Duodenal mucosa (tissue), 2 donors: ENCODE results near the gene WNT7B.

Source experiments
- H3K27ac ChIP-seq: one replicate; pipeline ENCODE4 v1.7.0; 2013; ENCODE audit warnings: low read depth, low read length
- H3K27me3 ChIP-seq, 2 donors: one replicate each; pipeline ENCODE4 v1.7.0; 2013; ENCODE audit warnings: low read length in 2 of 2, control low read depth in 1 of 2; ENCODE audit not compliant: insufficient read depth in 2 of 2, control insufficient read depth in 1 of 2
- H3K36me3 ChIP-seq, 2 donors: one replicate each; pipeline ENCODE4 v1.7.0; 2013; ENCODE audit warnings: low read length in 2 of 2, control low read depth in 1 of 2; ENCODE audit not compliant: insufficient read depth in 2 of 2, control insufficient read depth in 1 of 2
- H3K4me1 ChIP-seq, 2 donors: one replicate each; pipeline ENCODE4 v1.7.0; 2013; ENCODE audit warnings: low read length in 2 of 2, control low read depth in 1 of 2; ENCODE audit not compliant: insufficient read depth in 2 of 2, control insufficient read depth in 1 of 2
- H3K4me3 ChIP-seq, 2 donors: one replicate each; pipeline ENCODE4 v1.7.0; 2013; ENCODE audit warnings: low read length in 2 of 2, low read depth in 1 of 2
- H3K9ac ChIP-seq, 2 donors: one replicate each; pipeline ENCODE4 v1.7.0; 2013; ENCODE audit warnings: low read length in 2 of 2, low read depth in 1 of 2
- H3K9me3 ChIP-seq, 2 donors: one replicate each; pipeline ENCODE4 v1.7.0; 2013; ENCODE audit warnings: low read length in 2 of 2, control low read depth in 1 of 2; ENCODE audit not compliant: control insufficient read depth in 1 of 2

Gene WNT7B

DNA sequence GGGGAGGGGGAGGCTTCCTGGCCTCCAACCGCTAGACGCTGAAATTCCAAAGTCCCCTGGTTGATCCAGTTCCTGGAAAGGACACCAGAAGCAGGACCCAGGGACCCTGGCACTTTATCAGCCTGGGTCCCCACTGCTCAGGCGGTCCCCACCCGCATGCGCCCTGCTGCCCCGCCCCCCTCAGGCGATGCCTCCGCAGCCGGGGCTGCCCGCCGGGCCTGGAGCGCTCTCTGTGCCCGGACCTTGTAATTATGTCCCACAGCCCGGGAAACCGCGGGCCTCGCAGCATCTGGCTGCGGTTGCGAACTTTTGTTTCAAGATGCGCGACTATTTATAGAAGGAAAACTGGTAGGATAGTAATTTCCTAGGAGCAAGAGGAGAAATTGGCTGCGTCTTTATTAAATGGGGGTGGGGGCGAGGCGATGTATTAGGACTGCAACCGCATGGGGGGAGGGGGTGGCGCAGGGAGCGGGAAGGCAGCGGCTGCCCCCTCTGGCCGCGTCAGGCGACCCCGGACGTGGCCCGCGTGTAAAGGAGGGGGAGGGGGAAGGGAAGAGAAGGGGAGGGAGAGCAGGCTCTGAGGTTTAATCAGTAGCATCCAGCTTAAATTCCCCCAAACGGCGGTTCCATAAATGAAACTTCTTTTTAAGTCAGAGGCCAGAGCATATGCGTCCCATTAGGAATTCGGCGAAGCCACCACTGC, 6.1 kb downstream of the WNT7B start:
- Histone ChIP-seq H3K27ac (no peak overlapping the region), H3K36me3 (no peaks in the 10 kb centered on the region), H3K27me3 (peaks cover 73 to 76% of the 10 kb centered on the region in 2 donors), H3K9me3 (no peaks in the 10 kb centered on the region), H3K9ac (no peak overlapping the region), H3K4me3 (no peak overlapping the region), H3K4me1 (no peaks in the 10 kb centered on the region)

DNA sequence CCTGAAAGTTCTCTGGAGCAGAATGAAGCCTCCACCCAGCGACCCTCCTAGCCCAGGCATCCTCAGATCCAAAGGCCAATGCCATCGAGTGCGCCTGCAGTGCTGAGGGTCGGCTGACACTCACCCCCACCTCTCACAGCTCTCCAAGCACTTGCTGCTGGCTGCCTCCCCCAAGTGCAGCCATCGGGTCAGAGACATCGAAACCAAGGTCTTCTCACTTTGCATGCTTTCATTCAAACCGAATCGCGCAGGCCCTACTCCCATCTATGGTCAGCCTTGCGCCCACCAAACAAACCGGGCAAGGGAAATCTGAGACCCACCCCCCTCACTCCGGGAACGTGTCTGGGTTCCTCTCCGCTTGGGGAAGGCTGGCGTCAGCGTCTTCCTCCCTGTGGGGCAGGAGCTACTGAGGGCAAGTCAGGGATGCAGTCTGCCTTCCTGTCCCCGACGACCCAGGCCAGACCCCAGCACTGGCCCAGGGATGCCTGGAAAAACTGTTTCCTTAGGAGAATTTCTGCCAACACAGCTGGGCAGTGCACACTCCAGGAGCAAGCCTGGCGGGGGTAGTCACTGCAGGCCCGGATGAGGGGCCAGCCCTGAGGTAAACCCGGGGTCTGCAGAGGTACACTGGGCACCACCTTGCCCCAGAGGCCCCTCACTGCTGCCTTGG, 7.0 kb downstream of the WNT7B start:
- no peak overlapping the region for H3K9ac ChIP-seq
- H3K4me3 ChIP-seq: no peak overlapping the region
- H3K9me3 ChIP-seq: no peaks in the 10 kb centered on the region
- H3K36me3 ChIP-seq: no peaks in the 10 kb centered on the region
- H3K4me1 ChIP-seq: no peaks in the 10 kb centered on the region
- H3K27me3 ChIP-seq: peaks cover 66 to 74% of the 10 kb centered on the region in 2 donors
- no peak overlapping the region for H3K27ac ChIP-seq

DNA sequence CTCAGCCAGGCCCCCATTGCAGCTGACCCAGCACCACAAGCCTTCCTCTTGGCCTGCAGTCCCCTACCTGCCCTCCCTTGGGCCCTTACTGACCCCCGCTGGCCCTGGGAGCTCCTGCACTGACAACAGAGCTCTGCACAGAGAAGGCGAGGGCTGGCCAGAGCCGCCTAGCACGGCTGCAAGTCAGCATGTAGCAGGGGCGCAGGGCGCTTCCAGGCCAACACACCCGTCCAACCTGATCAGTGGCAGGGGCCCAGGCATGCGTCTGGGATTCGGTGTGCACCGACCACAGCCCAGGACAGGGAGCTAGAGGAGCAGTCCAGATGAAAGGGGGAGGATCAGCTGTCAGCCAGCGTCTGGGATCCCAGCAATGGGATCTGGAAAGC, 7.6 kb downstream of the WNT7B start:
- Histone ChIP-seq H3K36me3 (no peaks in the 10 kb centered on the region), H3K4me3 (no peak overlapping the region), H3K27ac (no peak overlapping the region), H3K27me3 (peaks cover 60 to 72% of the 10 kb centered on the region in 2 donors), H3K9me3 (no peaks in the 10 kb centered on the region), H3K9ac (no peak overlapping the region), H3K4me1 (no peaks in the 10 kb centered on the region)

DNA sequence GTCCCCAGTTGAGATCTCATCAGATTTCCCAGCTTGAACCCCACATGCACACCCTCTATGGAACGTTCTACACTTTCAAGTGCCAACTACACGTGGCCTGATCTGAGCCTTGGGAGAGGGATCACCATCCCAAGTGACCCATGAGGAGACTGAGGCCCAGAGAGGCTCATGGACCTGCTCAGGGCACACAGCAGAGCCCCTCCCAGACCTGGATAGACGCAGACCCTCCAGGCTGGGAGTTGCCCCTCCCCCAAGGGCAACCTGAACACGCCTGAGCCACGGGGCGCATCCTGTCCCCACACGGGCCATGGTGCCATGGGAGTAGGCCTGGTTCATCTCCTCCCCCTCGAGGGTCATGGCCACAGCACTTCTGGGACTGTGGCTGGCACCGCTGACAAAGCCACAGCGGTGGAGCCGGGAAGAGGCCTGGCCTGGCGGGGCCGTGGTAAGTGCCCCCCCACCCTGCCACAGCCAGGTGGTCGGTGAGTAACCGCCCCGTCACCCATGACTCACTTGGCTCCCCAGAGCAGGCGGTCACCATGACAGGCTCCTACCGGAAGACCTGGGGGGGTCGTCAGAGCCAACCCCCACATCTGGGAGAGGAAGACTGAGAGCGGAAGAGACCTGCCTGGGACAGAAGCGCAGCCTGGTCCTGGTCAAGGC, 8.1 kb downstream of the WNT7B start:
- Histone ChIP-seq H3K4me1 (no peaks in the 10 kb centered on the region), H3K9ac (no peak overlapping the region), H3K4me3 (no peak overlapping the region), H3K27ac (no peak overlapping the region), H3K9me3 (no peaks in the 10 kb centered on the region), H3K27me3 (peaks cover 55 to 66% of the 10 kb centered on the region in 2 donors), H3K36me3 (no peaks in the 10 kb centered on the region)

DNA sequence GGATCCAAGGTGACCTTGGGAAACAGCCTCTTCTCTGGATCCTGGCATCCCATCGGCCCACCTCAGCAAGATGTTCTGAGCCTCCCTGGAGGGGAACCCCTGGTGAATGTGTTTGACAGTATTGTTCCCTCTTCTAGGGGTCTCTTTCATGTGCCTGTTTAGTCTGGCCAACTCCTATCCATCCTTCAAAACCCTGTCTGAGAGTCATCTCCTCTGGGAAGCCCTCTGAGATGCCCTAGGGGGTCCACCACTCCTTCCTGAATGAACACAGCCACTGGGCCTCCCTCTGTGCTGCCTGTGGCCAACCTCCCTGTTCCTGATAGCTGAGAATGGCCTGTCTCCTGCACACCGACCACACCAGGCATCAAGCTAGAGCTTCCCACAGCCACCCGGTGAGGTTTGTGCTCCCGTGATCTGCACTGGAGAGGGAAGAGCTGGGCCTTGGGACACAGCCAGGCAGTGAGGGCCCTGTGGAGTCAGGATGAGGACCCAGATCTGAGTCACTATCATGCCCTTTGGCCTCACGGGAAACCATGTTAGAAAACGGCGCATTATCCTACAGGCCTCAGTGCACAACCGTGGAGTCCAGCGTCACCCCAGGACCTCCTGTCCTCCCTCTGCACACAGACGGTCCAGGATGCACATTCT, 8.8 kb downstream of the WNT7B start:
- H3K4me1 ChIP-seq: no peaks in the 10 kb centered on the region
- no peak overlapping the region for H3K9ac ChIP-seq
- H3K27me3 ChIP-seq: peaks cover 48 to 59% of the 10 kb centered on the region in 2 donors
- no peak overlapping the region for H3K4me3 ChIP-seq
- H3K9me3 ChIP-seq: no peaks in the 10 kb centered on the region
- no peak overlapping the region for H3K27ac ChIP-seq
- no peaks in the 10 kb centered on the region for H3K36me3 ChIP-seq

DNA sequence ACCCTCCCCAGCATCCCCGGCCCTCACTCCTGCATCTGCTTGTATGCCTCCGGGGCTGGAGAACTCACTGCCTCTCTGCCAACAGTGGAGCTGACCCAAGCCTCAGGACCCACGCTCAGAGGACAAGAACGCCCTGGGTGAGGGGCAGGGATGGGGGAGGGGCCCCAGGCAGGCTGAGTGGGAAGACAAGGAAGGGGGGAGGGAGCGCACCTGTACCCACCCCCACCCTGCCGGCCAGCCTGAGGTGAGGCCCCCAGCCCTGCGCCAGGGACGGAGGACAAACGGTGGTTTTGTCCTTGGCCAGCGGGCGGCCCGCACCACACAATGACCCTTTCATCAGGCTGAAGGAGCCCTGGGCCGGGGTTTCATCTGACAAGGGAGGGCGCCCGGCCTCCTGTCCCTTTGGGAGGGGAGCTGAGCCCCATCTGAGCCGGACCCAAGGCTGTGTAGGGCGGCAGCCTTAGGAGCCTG, 10.0 kb downstream of the WNT7B start:
- Histone ChIP-seq H3K9ac (no peak overlapping the region), H3K4me1 (no peaks in the 10 kb centered on the region), H3K27me3 (peaks cover 40 to 52% of the 10 kb centered on the region in 2 donors), H3K36me3 (no peaks in the 10 kb centered on the region), H3K9me3 (no peaks in the 10 kb centered on the region), H3K4me3 (no peak overlapping the region), H3K27ac (no peak overlapping the region)

DNA sequence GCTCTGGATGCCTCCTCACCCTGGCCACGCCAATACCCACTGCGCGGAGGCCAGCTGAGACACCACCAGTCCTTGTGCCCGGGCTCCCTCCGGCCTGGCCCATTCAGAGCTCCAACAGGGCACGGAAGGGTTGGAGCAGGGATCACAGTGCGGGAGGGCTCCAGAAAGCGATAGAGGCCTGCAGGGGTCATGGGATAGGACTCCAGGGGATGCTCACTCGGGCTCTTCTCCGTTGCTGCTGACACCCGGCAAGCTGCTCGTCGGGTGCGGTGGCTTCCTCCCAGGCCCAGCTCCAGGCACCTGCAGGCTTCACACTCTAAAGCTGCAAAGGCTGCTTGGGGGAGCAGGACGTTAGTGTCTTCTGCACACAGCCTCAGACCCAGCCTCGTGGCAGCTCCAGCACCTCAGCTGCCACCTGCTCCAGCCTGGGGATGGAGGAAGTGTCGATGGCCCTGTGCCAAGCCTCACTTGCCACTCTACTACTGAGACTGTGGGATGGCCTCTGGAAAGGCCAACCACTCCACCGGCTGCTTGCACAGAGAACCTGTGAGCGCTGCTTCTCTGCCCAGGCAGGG, 10.6 kb downstream of the WNT7B start:
- Histone ChIP-seq H3K36me3 (no peaks in the 10 kb centered on the region), H3K9me3 (no peaks in the 10 kb centered on the region), H3K27me3 (peaks cover 36 to 47% of the 10 kb centered on the region in 2 donors), H3K9ac (no peak overlapping the region), H3K4me1 (no peaks in the 10 kb centered on the region), H3K27ac (no peak overlapping the region), H3K4me3 (no peak overlapping the region)

DNA sequence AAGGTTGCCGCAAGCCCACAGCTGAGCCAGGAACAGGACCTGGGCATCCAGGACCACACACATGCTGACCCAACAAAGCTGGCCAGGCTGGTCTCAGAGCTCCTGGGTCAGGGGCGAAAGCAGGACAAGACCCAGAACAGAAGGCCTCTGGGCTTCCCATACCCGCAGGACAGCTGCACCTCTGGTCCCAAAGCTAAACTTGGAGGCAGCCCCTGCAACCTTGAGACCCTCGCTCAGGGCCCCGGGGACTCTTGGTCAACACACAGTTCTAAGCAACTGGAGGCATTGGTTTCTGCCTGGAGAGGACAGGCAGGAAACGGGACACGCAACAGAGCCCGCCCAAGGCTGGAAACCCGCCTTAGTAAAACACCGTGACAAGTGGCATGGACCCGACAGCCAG, 11.4 kb downstream of the WNT7B start:
- Histone ChIP-seq H3K27me3 (peaks cover 28 to 42% of the 10 kb centered on the region in 2 donors), H3K9me3 (no peaks in the 10 kb centered on the region), H3K9ac (no peak overlapping the region), H3K4me3 (no peak overlapping the region), H3K27ac (no peak overlapping the region), H3K36me3 (no peaks in the 10 kb centered on the region), H3K4me1 (no peaks in the 10 kb centered on the region)

DNA sequence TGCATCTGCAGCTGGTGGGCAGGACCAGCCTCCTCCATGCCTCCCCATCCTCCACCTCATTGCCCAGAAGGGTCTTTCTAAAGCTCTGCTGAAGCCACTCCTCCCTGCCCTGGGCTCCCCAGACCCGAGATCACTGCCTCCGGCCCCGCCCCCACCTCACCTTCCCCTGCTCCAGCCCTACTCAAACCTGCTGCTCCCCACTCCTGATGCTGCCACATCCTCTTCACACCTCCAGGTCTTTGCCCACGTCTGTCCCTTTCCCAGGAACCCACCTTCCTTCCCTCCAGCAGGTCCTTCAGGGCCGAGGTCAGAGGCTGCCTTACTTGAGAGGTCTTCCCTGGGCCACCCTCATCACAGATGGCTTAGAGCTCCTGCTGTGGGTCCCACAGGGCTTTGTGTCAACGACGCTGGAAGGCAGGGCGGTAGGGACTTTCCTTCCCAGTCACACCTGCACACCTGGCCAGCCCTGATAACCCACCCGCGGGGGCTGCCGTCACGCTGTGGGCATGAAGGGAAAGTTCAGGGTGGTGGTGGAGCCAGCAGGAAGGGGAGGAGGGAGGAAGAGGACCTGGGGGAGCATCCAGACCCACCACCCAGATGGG, 11.9 kb downstream of the WNT7B start:
- Histone ChIP-seq H3K4me1 (no peaks in the 10 kb centered on the region), H3K4me3 (no peak overlapping the region), H3K9me3 (no peaks in the 10 kb centered on the region), H3K9ac (no peak overlapping the region), H3K36me3 (no peaks in the 10 kb centered on the region), H3K27me3 (peaks cover 22 to 39% of the 10 kb centered on the region in 2 donors), H3K27ac (no peak overlapping the region)
